Measurements from ENCODE around the gene OPCML. TPM values are rescaled to one million over a fixed set of nuclear protein-coding genes. Genes with fewer than 3 reads are reported as not detected.

The OPCML gene
- total and polyA plus RNA-seq, 2 of the 13 experiments (the other 11 are each of a cell fraction or from before 2014, with no cell fraction given) = not detected

- ATAC-seq = no peak
- TF ChIP-seq CEBPZ (IDR thresholded peaks at IDR 0.05; ENCODE audit: low read length) = no peak
- no peak for TF ChIP-seq ZNF790 (CRISPR knock-in tag; IDR thresholded peaks at IDR 0.05; ENCODE audit: borderline replicate concordance)
- TF ChIP-seq ZBTB46 (CRISPR knock-in tag; IDR thresholded peaks at IDR 0.05; ENCODE audit: borderline replicate concordance) = no peak
- no peak for TF ChIP-seq MAFF (IDR thresholded peaks at IDR 0.05; ENCODE audit: low read depth, low read length)
- no peak for TF ChIP-seq E2F1 (CRISPR knock-in tag; IDR thresholded peaks at IDR 0.05)
- TF ChIP-seq CBX2 (IDR thresholded peaks at IDR 0.05; ENCODE audit: low read depth, low read length) = no peak
- TF ChIP-seq CBX2 (CRISPR knock-in tag; IDR thresholded peaks at IDR 0.05; ENCODE audit: low read depth) = no peak
- no peak for TF ChIP-seq NR3C1 (CRISPR knock-in tag; IDR thresholded peaks at IDR 0.05)
- no peak for TF ChIP-seq ZNF160 (CRISPR knock-in tag; IDR thresholded peaks at IDR 0.05)
- no peak for TF ChIP-seq KLF6 (CRISPR knock-in tag; IDR thresholded peaks at IDR 0.05)
- TF ChIP-seq HIVEP1 (CRISPR knock-in tag; IDR thresholded peaks at IDR 0.05) = no peak
- no peak for TF ChIP-seq ZNF678 (CRISPR knock-in tag; IDR thresholded peaks at IDR 0.05)
- no peak for TF ChIP-seq IRF2 (CRISPR knock-in tag; IDR thresholded peaks at IDR 0.05)
- TF ChIP-seq KAT8 (CRISPR knock-in tag; IDR thresholded peaks at IDR 0.05) = no peak
- no peak for TF ChIP-seq ETV5 (CRISPR knock-in tag; IDR thresholded peaks at IDR 0.05; ENCODE audit: borderline replicate concordance)
- no peak for TF ChIP-seq ZNF597 (CRISPR knock-in tag; IDR thresholded peaks at IDR 0.05)
- no peak overlapping the region for H2AFZ ChIP-seq (ENCODE audit: low read length)
- no peaks in the 10 kb centered on the region for H3K36me3 ChIP-seq (replicated peaks in 1 of 2; ENCODE audit: control insufficient read depth in 1 of 2, insufficient read depth in 2 of 2, low read length in 2 of 2)
- H3K9me3 ChIP-seq (ENCODE audit: low read length) = no peaks in the 10 kb centered on the region
- H3K9ac ChIP-seq (ENCODE audit: insufficient read depth, low read depth, low read length) = no peak overlapping the region
- peaks cover 0 to under 1% of the 10 kb centered on the region in 2 experiments; a peak in 1 of 5 replicates for H3K27me3 ChIP-seq (ENCODE audit: control insufficient read depth in 1 of 2, insufficient read depth in 2 of 2, low read length in 2 of 2)
- no peak overlapping the region for H3K27ac ChIP-seq (ENCODE audit: extremely low read length, insufficient read depth, low read length)
- no peak for FAIRE-seq
- ChIA-PET POLR2A (no interaction called here), CTCF (ENCODE audit: low intra/inter-chr PET ratio, low total read pairs) (no interaction called here)
- intact Hi-C loops (cut with micrococcal nuclease; ENCODE audit: unreplicated experiment) (no loop called here), in situ Hi-C loops (cut with HindIII; ENCODE audit: extremely low pct_ligation_motif_present, low pct_unique_long_range_greater_than_20kb) (no loop called here)
- DNase-seq (ENCODE audit: low spot score) = no peak
- H3K79me2 ChIP-seq (ENCODE audit: insufficient read depth, low read length) = no peaks in the 10 kb centered on the region
- BruUV-seq (replicated peaks) = no TSS peak
- WGBS (ENCODE audit: low lambda C conversion rate) = 3% methylated on average over 5 of the region's 8 CpGs
- no peak overlapping the region for H3K4me2 ChIP-seq (ENCODE audit: low read depth, low read length)
- H4K20me1 ChIP-seq (ENCODE audit: insufficient read depth, low read length) = no peaks in the 10 kb centered on the region
- no peaks in the 10 kb centered on the region for H3K4me1 ChIP-seq (ENCODE audit: insufficient read depth, low read length)
- H3K4me3 ChIP-seq (replicated peaks in 1 of 3; ENCODE audit: insufficient read depth in 1 of 3, low read depth in 2 of 3, low read length in 3 of 3) = no peak overlapping the region
These were observed 13.0 kb upstream of the OPCML start for GRCh38 chr11:133545199-133545803.

All from HepG2 (cell line).